Liver (tissue), 9 donors: ENCODE data around the gene PHGDH. TPM values are rescaled to one million over a fixed set of nuclear protein-coding genes. Genes with fewer than 3 reads are reported as not detected.

Experiments
- DNase-seq: peaks from one replicate; pipeline ENCODE4 v3.0.0-alpha.2; 2017; ENCODE audit warnings: low spot score
- H3K27ac ChIP-seq, 2 donors: one replicate each; pipeline ENCODE4 v1.7.0; 2013; ENCODE audit warnings: inconsistent platforms in 2 of 2, low read length in 2 of 2, control low read depth in 1 of 2, low read depth in 1 of 2, mild to moderate bottlenecking in 1 of 2
- H3K27me3 ChIP-seq, 4 donors: one replicate each; pipeline versions ENCODE4 v1.6.1 to v1.7.0; 2013; ENCODE audit warnings: low read length in 3 of 4, inconsistent platforms in 1 of 4, mild to moderate bottlenecking in 1 of 4, moderate library complexity in 1 of 4; ENCODE audit not compliant: control insufficient read depth in 4 of 4, insufficient read depth in 4 of 4
- H3K36me3 ChIP-seq, 4 donors: one replicate each; pipeline versions ENCODE4 v1.6.1 to v1.7.0; 2013; ENCODE audit warnings: low read length in 3 of 4, mild to moderate bottlenecking in 3 of 4, low read depth in 1 of 4, moderate library complexity in 1 of 4; ENCODE audit not compliant: control insufficient read depth in 4 of 4, insufficient read depth in 3 of 4
- H3K4me1 ChIP-seq, 4 donors: one replicate each; pipeline versions ENCODE4 v1.6.1 to v1.7.0; 2013; ENCODE audit warnings: low read length in 3 of 4, mild to moderate bottlenecking in 3 of 4, moderate library complexity in 1 of 4; ENCODE audit not compliant: control insufficient read depth in 4 of 4, insufficient read depth in 4 of 4
- H3K4me3 ChIP-seq, 3 donors: one replicate each; pipeline versions ENCODE4 v1.6.1 to v1.7.0; 2013; ENCODE audit warnings: low read length in 3 of 3, control low read depth in 1 of 3, low read depth in 1 of 3, mild to moderate bottlenecking in 1 of 3
- H3K9ac ChIP-seq, 2 donors: one replicate each; pipeline ENCODE4 v1.7.0; 2013; ENCODE audit warnings: low read length in 2 of 2, mild to moderate bottlenecking in 2 of 2, moderate library complexity in 2 of 2, control low read depth in 1 of 2, low read depth in 1 of 2
- H3K9me3 ChIP-seq, 4 donors: one replicate each; pipeline versions ENCODE4 v1.6.1 to v1.7.0; 2013; ENCODE audit warnings: low read length in 3 of 4; ENCODE audit not compliant: control insufficient read depth in 4 of 4
- ATF3 ChIP-seq: IDR thresholded peaks from 2 replicates; pipeline ENCODE4 v1.6.1; 2016; ENCODE audit warnings: antibody characterized with exemption
- FOXA1 ChIP-seq: IDR thresholded peaks from 2 replicates; pipeline ENCODE4 v1.6.1; 2016; ENCODE audit warnings: antibody characterized with exemption
- FOXA2 ChIP-seq: IDR thresholded peaks from 2 replicates; pipeline ENCODE4 v1.6.1; 2016; ENCODE audit warnings: antibody characterized with exemption
- HNF4A ChIP-seq, 2 donors: conservative IDR thresholded peaks; 2 replicates each; pipeline ENCODE4 v1.6.1; 2016; ENCODE audit warnings: antibody characterized with exemption in 2 of 2, mild to moderate bottlenecking in 2 of 2
- JUND ChIP-seq, 2 donors: IDR thresholded peaks; 2 replicates each; pipeline ENCODE4 v1.6.1; 2016; ENCODE audit warnings: antibody characterized with exemption in 2 of 2
- MAX ChIP-seq: IDR thresholded peaks from 2 replicates; pipeline ENCODE4 v1.6.1; 2016; ENCODE audit warnings: antibody characterized with exemption
- NR2F2 ChIP-seq: IDR thresholded peaks from 2 replicates; pipeline ENCODE4 v1.6.1; 2016; ENCODE audit warnings: antibody characterized with exemption
- REST ChIP-seq: IDR thresholded peaks from 2 replicates; pipeline ENCODE4 v1.6.1; 2016; ENCODE audit warnings: antibody characterized with exemption, mild to moderate bottlenecking
- RXRA ChIP-seq, 2 donors: IDR thresholded peaks; 2 replicates each; pipeline ENCODE4 v1.6.1; 2017 to 2018; ENCODE audit warnings: antibody characterized with exemption in 2 of 2, mild to moderate bottlenecking in 1 of 2
- SP1 ChIP-seq: IDR thresholded peaks from 2 replicates; pipeline ENCODE4 v1.6.1; 2018; ENCODE audit warnings: antibody characterized with exemption, mild to moderate bottlenecking
- TAF1 ChIP-seq: conservative IDR thresholded peaks from 2 replicates; pipeline ENCODE4 v1.6.1; 2016; ENCODE audit warnings: antibody characterized with exemption, mild to moderate bottlenecking
- YY1 ChIP-seq: IDR thresholded peaks from 2 replicates; pipeline ENCODE4 v1.6.1; 2016; ENCODE audit warnings: antibody characterized with exemption, mild to moderate bottlenecking
- ZBTB33 ChIP-seq: IDR thresholded peaks from 2 replicates; pipeline ENCODE4 v1.6.1; 2016; ENCODE audit warnings: antibody characterized with exemption
- WGBS: extraction: QIAGEN DNeasy Blood & Tissue Kit; methylation state at CpG from one replicate; pipeline ENCODE4 v1.1.7; 2013; 5-methylcytosine and 5-hydroxymethylcytosine counted together
- polyA plus RNA-seq, 2 donors: library from polyadenylated mRNA; stranded (reverse) in 1 of 2; unstranded in 1 of 2; fragments of 200-250 nt in 1 of 2; fragments of >200 nt in 1 of 2; fragmentation: Nextera tagmentation in 1 of 2; extraction: Ambion mirVana in 1 of 2; gene quantifications; one replicate each; pipeline versions ENCODE4 v1.2.1 to v1.2.3, GENCODE V29; 2013 to 2015
- total RNA-seq, 2 donors: library from RNA; depleted of rRNA; stranded (reverse); fragments of >200 nt; gene quantifications; one replicate each; pipeline ENCODE4 v1.2.3, GENCODE V29; 2014
- donor health status: healthy.
- donor health status: healthy.
- donor health status: healthy.
- donor health status: healthy.
- donor health status: healthy.

PHGDH gene
- total and polyA plus RNA-seq, 4 donors: 48.0 to 178 (median 80.5) TPM

- Histone ChIP-seq H3K36me3 (no peaks in the 10 kb centered on the region), H3K27ac (no peak overlapping the region), H3K9ac (no peak overlapping the region), H3K4me3 (no peak overlapping the region), H3K27me3 (no peaks in the 10 kb centered on the region), H3K9me3 (no peaks in the 10 kb centered on the region), H3K4me1 (peaks cover 0 to 9% (median 7%) of the 10 kb centered on the region in 4 donors)
- no peak for TF ChIP-seq TAF1
- TF ChIP-seq JUND (IDR thresholded peaks at IDR 0.05): no peak
- no peak for TF ChIP-seq NR2F2
- no peak for TF ChIP-seq ATF3
- no peak for TF ChIP-seq HNF4A (conservative IDR thresholded peaks at IDR 0.05)
- no peak for TF ChIP-seq YY1
- TF ChIP-seq SP1: no peak
- no peak for TF ChIP-seq FOXA2
- TF ChIP-seq ZBTB33: no peak
- TF ChIP-seq FOXA1: no peak
- no peak for TF ChIP-seq REST
- TF ChIP-seq MAX: no peak
- DNase-seq: no peak
Observed at GRCh38 chr1:119682141-119682540, 29.6 kb upstream of the PHGDH start.

- no peak for DNase-seq
- H3K27ac ChIP-seq: no peak overlapping the region
- H3K36me3 ChIP-seq: no peaks in the 10 kb centered on the region
- TF ChIP-seq MAX (no peak), REST (no peak), RXRA (IDR thresholded peaks at IDR 0.05) (no peak), HNF4A (conservative IDR thresholded peaks at IDR 0.05) (no peak), YY1 (no peak), JUND (IDR thresholded peaks at IDR 0.05) (no peak), TAF1 (no peak)
- no peak overlapping the region for H3K9ac ChIP-seq
- no peak overlapping the region for H3K4me3 ChIP-seq
- no peaks in the 10 kb centered on the region for H3K4me1 ChIP-seq
- 97% methylated on average over 1 of the region's 1 CpG for WGBS
- H3K27me3 ChIP-seq: no peaks in the 10 kb centered on the region
- H3K9me3 ChIP-seq: no peaks in the 10 kb centered on the region
Observed at GRCh38 chr1:119683893-119684292, 27.8 kb upstream of the PHGDH start.
